ENCODE data around the gene ABCA9.

The ABCA9 gene

GRCh38 chr17:69067274-69068047 lies 6.7 kb upstream of the ABCA9 start:
- peak; percentile 13 for DNase-seq

GRCh38 chr17:69066482-69066881 lies 5.8 kb upstream of the ABCA9 start:
- peak; percentile 31 for DNase-seq

GRCh38 chr17:69065113-69065512 lies 4.4 kb upstream of the ABCA9 start:
- DNase-seq: no peak

- no peak for DNase-seq
Measured at GRCh38 chr17:69064476-69064875, 3.7 kb upstream of the ABCA9 start.

- DNase-seq: no peak
Measured at GRCh38 chr17:69064001-69064400, 3.3 kb upstream of the ABCA9 start.

- no peak for DNase-seq
Measured at GRCh38 chr17:69062860-69063581, 2.3 kb upstream of the ABCA9 start.

GRCh38 chr17:69061721-69062556 lies 1.2 kb upstream of the ABCA9 start:
- DNase-seq: no peak

- DNase-seq: no peak
Measured at GRCh38 chr17:69059458-69060175, 1.1 kb downstream of the ABCA9 start.

- DNase-seq: peak; percentile 57
Measured at GRCh38 chr17:69058165-69058564, 2.6 kb downstream of the ABCA9 start.

- no peak for DNase-seq
Measured at GRCh38 chr17:69057280-69057679, 3.4 kb downstream of the ABCA9 start.

GRCh38 chr17:69056179-69056823 lies 4.4 kb downstream of the ABCA9 start:
- no peak for DNase-seq

GRCh38 chr17:69055334-69055733 lies 5.4 kb downstream of the ABCA9 start:
- no peak for DNase-seq

- no peak for DNase-seq
Measured at GRCh38 chr17:69050999-69051775, 9.5 kb downstream of the ABCA9 start.

- DNase-seq: peak; percentile 45
Measured at GRCh38 chr17:69048634-69049033, 12.1 kb downstream of the ABCA9 start.

- peak; percentile 96 for DNase-seq
Measured at GRCh38 chr17:69047368-69048263, 13.1 kb downstream of the ABCA9 start.

- no peak for DNase-seq
Measured at GRCh38 chr17:69046121-69046807, 14.5 kb downstream of the ABCA9 start.

- no peak for DNase-seq
Measured at GRCh38 chr17:69045646-69046045, 15.1 kb downstream of the ABCA9 start.

GRCh38 chr17:69044371-69044770 lies 16.4 kb downstream of the ABCA9 start:
- no peak for DNase-seq

- no peak for DNase-seq
Measured at GRCh38 chr17:69043098-69043734, 17.5 kb downstream of the ABCA9 start.
